ENCODE data around the gene SNX5. TPM values are rescaled to one million over a fixed set of nuclear protein-coding genes. Genes with fewer than 3 reads are reported as not detected.

SNX5 gene
- total and polyA plus RNA-seq, 2 of the 13 experiments (the other 11 are each of a cell fraction or from before 2014, with no cell fraction given), result 664 to 1,040 TPM

DNA sequence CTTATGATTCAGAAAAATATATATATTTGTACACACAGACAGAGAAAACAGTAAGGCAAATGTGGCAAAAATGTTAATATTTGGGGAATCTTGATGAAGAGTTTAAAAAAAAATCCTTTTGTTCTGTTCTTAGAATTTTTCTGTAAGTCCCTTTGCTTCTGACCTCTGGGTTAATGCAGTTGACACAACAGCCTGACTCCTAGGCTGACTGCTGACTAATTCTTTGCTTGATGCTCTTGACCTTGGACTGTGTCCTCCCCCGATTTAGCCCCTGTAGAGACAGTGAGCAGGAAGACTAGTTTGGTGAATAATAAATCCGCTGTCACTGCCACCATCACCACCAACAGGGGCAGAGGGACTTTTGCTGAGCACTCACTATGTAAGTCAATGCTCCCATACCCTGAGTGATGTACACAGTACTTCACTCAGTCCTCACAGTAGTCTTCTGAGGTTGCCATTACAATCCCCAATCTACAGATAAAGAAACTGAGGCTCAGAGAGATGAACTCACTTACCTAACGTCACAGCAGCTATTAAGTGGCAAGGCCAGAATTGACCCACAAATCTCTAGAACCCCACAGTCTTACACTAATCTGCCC, 71.7 kb downstream of the SNX5 start (continued):
- TF ChIP-seq, protein P1, sequence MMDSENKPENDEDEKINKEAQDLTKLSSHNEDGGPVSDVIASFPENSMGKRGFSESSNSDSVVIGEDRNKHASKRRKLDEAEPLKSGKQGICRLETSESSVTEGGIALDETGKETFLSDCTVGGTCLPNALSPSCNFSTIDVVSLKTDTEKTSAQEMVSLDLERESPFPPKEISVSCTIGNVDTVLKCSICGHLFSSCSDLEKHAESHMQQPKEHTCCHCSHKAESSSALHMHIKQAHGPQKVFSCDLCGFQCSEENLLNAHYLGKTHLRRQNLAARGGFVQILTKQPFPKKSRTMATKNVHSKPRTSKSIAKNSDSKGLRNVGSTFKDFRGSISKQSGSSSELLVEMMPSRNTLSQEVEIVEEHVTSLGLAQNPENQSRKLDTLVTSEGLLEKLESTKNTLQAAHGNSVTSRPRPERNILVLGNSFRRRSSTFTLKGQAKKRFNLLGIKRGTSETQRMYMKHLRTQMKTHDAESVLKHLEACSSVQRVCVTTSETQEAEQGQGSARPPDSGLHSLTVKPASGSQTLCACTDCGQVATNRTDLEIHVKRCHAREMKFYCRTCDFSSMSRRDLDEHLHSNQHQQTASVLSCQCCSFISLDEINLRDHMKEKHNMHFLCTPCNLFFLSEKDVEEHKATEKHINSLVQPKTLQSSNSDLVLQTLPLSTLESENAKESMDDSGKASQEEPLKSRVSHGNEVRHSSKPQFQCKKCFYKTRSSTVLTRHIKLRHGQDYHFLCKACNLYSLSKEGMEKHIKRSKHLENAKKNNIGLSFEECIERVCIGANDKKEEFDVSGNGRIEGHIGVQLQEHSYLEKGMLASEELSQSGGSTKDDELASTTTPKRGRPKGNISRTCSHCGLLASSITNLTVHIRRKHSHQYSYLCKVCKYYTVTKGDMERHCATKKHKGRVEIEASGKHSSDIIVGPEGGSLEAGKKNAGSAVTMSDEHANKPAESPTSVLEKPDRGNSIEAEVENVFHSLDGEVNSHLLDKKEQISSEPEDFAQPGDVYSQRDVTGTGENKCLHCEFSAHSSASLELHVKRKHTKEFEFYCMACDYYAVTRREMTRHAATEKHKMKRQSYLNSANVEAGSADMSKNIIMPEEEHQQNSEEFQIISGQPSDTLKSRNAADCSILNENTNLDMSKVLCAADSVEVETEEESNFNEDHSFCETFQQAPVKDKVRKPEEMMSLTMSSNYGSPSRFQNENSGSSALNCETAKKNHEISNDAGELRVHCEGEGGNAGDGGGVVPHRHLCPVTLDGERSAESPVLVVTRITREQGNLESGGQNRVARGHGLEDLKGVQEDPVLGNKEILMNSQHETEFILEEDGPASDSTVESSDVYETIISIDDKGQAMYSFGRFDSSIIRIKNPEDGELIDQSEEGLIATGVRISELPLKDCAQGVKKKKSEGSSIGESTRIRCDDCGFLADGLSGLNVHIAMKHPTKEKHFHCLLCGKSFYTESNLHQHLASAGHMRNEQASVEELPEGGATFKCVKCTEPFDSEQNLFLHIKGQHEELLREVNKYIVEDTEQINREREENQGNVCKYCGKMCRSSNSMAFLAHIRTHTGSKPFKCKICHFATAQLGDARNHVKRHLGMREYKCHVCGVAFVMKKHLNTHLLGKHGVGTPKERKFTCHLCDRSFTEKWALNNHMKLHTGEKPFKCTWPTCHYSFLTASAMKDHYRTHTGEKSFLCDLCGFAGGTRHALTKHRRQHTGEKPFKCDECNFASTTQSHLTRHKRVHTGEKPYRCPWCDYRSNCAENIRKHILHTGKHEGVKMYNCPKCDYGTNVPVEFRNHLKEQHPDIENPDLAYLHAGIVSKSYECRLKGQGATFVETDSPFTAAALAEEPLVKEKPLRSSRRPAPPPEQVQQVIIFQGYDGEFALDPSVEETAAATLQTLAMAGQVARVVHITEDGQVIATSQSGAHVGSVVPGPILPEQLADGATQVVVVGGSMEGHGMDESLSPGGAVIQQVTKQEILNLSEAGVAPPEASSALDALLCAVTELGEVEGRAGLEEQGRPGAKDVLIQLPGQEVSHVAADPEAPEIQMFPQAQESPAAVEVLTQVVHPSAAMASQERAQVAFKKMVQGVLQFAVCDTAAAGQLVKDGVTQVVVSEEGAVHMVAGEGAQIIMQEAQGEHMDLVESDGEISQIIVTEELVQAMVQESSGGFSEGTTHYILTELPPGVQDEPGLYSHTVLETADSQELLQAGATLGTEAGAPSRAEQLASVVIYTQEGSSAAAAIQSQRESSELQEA (CRISPR knock-in tag; IDR thresholded peaks at IDR 0.05; ENCODE audit: not compliant biosample characterization), result no peak
- peak; percentile 39; the same call in 1 of the 2 replicates for TF ChIP-seq BORCS8-MEF2B (CRISPR knock-in tag; IDR thresholded peaks at IDR 0.05)
- peak; percentile 91 for TF ChIP-seq ZBTB7A (CRISPR knock-in tag; IDR thresholded peaks at IDR 0.05)
- no peak for TF ChIP-seq ZNF674 (CRISPR knock-in tag; IDR thresholded peaks at IDR 0.05; ENCODE audit: low read depth)
- TF ChIP-seq SSRP1 (CRISPR knock-in tag; IDR thresholded peaks at IDR 0.05), result peak; percentile 87
- TF ChIP-seq SOX5 (CRISPR knock-in tag; IDR thresholded peaks at IDR 0.05; ENCODE audit: borderline replicate concordance), result peak; percentile 94
- peak; percentile 96 for TF ChIP-seq MEIS2 (CRISPR knock-in tag; IDR thresholded peaks at IDR 0.05)
- no peak; the same call in 1 of the 2 replicates for TF ChIP-seq MAF1 (CRISPR knock-in tag; IDR thresholded peaks at IDR 0.05; ENCODE audit: borderline replicate concordance)
- no peak for TF ChIP-seq RFX1 (IDR thresholded peaks at IDR 0.05)
- peak; percentile 88; the same call in 1 of the 2 replicates for TF ChIP-seq HMG20B (CRISPR knock-in tag; conservative IDR thresholded peaks at IDR 0.05)
- peak; percentile 93 for TF ChIP-seq TBX2 (CRISPR knock-in tag; IDR thresholded peaks at IDR 0.05; ENCODE audit: borderline replicate concordance)
- no peak for TF ChIP-seq MZF1 (CRISPR knock-in tag; IDR thresholded peaks at IDR 0.05; ENCODE audit: borderline replicate concordance)
- TF ChIP-seq SNAPC2 (CRISPR knock-in tag; IDR thresholded peaks at IDR 0.05), result peak; percentile 78; the same call in 1 of the 2 replicates
- no peak for TF ChIP-seq AGO2 (optimal IDR thresholded peaks at IDR 0.05; ENCODE audit: low read depth, low read length)
- TF ChIP-seq PCBP2 (optimal IDR thresholded peaks at IDR 0.05; ENCODE audit: low read depth, low read length, poor library complexity, severe bottlenecking), result no peak
- peak; percentile 85 for TF ChIP-seq KDM6A (CRISPR knock-in tag; IDR thresholded peaks at IDR 0.05; ENCODE audit: low read depth)
- TF ChIP-seq, protein P2, sequence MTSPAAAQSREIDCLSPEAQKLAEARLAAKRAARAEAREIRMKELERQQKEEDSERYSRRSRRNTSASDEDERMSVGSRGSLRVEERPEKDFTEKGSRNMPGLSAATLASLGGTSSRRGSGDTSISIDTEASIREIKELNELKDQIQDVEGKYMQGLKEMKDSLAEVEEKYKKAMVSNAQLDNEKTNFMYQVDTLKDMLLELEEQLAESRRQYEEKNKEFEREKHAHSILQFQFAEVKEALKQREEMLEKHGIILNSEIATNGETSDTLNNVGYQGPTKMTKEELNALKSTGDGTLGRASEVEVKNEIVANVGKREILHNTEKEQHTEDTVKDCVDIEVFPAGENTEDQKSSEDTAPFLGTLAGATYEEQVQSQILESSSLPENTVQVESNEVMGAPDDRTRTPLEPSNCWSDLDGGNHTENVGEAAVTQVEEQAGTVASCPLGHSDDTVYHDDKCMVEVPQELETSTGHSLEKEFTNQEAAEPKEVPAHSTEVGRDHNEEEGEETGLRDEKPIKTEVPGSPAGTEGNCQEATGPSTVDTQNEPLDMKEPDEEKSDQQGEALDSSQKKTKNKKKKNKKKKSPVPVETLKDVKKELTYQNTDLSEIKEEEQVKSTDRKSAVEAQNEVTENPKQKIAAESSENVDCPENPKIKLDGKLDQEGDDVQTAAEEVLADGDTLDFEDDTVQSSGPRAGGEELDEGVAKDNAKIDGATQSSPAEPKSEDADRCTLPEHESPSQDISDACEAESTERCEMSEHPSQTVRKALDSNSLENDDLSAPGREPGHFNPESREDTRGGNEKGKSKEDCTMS (CRISPR knock-in tag; conservative IDR thresholded peaks at IDR 0.05), result no peak
- TF ChIP-seq WIZ (CRISPR knock-in tag; IDR thresholded peaks at IDR 0.05), result no peak
- no peak for TF ChIP-seq ZNF33A (CRISPR knock-in tag; IDR thresholded peaks at IDR 0.05; ENCODE audit: borderline replicate concordance)
